H1 (cell line): ENCODE results near the gene SS18L1. TPM values are rescaled to one million over a fixed set of nuclear protein-coding genes. Genes with fewer than 3 reads are reported as not detected.

Experiments
- FOSL1 ChIP-seq: IDR thresholded peaks from 2 replicates; pipeline ENCODE4 v1.6.1; 2011; ENCODE audit warnings: mild to moderate bottlenecking, low read depth, low read length, moderate library complexity; ENCODE audit not compliant: insufficient read depth
- NRF1 ChIP-seq: IDR thresholded peaks from 2 replicates; pipeline ENCODE4 v1.6.1; 2011; ENCODE audit warnings: mild to moderate bottlenecking, low read depth, low read length, improper control_type of control experiment
- PHF8 ChIP-seq: fragments of 200-600 bp; sonication (generic); conservative IDR thresholded peaks from 2 replicates; pipeline ENCODE4 v1.7.1; 2012; ENCODE audit warnings: low read depth, mild to moderate bottlenecking, inconsistent platforms, low read length, moderate library complexity
- SP4 ChIP-seq: IDR thresholded peaks from 2 replicates; pipeline ENCODE4 v1.6.1; 2012; ENCODE audit warnings: low read length, inconsistent platforms
- TCF12 ChIP-seq: IDR thresholded peaks from 2 replicates; pipeline ENCODE4 v1.6.1; 2011; ENCODE audit warnings: low read depth, mild to moderate bottlenecking, low read length
- ZNF274 ChIP-seq: IDR thresholded peaks from 2 replicates; pipeline ENCODE4 v1.7.0; 2012; ENCODE audit warnings: low read length, borderline replicate concordance; ENCODE audit errors: extremely low read depth
- polyA plus RNA-seq, 7 experiments: library from polyadenylated mRNA; depleted of rRNA in 3 of 7; stranded (reverse) in 5 of 7; unstranded in 2 of 7; fragments of >200 nt in 5 of 7; fragments of 200-250 nt in 2 of 7; gene quantifications; 1 replicate in 5 of 7; 2 replicates in 1 of 7; 4 replicates in 1 of 7; pipeline versions ENCODE4 v1.2.1 to v1.2.3, GENCODE V29; 2011 to 2013; ENCODE audit warnings: missing spikeins in 2 of 7, mixed read lengths in 2 of 7
- total RNA-seq: library from RNA; stranded (reverse); fragmentation: NEBNext Ultra II Directional; extraction: Animal tissue kit (Norgen Biotek cat#: 25700); gene quantifications from 2 replicates; pipeline ENCODE4 v1.2.1, GENCODE V29; 2021

SS18L1 gene
- total and polyA plus RNA-seq, 2 of the 8 experiments (the other 6 are each of a cell fraction or from before 2014, with no cell fraction given) = 28.4 to 29.7 TPM

GRCh38 chr20:62146019-62146755 lies 2.6 kb downstream of the SS18L1 start (continued):
- TF ChIP-seq TCF12 (no peak), PHF8 (no peak), NRF1 (no peak), FOSL1 (no peak), ZNF274 (no peak), SP4 (no peak)
